IMR-90 (cell line): ENCODE measurements around the gene OR5H15. TPM values are rescaled to one million over a fixed set of nuclear protein-coding genes. Genes with fewer than 3 reads are reported as not detected.

ENCODE experiments used
- ATAC-seq: fragments of 200-7000 bp; cut with Tn5 transposase; 2 replicates; pipeline ENCODE4 v1.9.1; 2020; ENCODE audit warnings: low read depth, mild to moderate bottlenecking, moderate library complexity
- BruUV-seq: library from RNA; stranded (reverse); fragments of 400-500 nt; replicated peaks from 2 replicates; lab custom pipeline; 2021; lab: Mats Ljungman, UMichigan
- CTCF ChIA-PET: fragments of 300-600 bp; formaldehyde crosslinking; extraction: SDS; loops from one replicate; lab custom pipeline; 2021; ENCODE audit warnings: antibody characterized with exemption; lab: Yijun Ruan, JAX
- POLR2A ChIA-PET: fragments of 300-600 bp; sonication (Branson Sonifier 250); formaldehyde crosslinking; loops from one replicate; lab custom pipeline; 2022; ENCODE audit warnings: antibody characterized with exemption; ENCODE audit not compliant: unreplicated experiment; lab: Charles Lee
- DNase-seq: peaks from one replicate; pipeline ENCODE4 v3.0.0; 2013
- H2AFZ ChIP-seq: replicated peaks from 2 replicates; pipeline ENCODE3; 2013; ENCODE audit warnings: low read length, mild to moderate bottlenecking; ENCODE audit not compliant: poor library complexity
- H2AK5ac ChIP-seq: 2 replicates; pipeline ENCODE4 v1.6.1; 2013; ENCODE audit warnings: low read depth, low read length, inconsistent platforms
- H2AK9ac ChIP-seq: replicated peaks from 2 replicates; pipeline ENCODE3; 2013; ENCODE audit warnings: mild to moderate bottlenecking, low read depth, low read length, moderate library complexity; ENCODE audit not compliant: poor library complexity
- H2BK120ac ChIP-seq: 2 replicates; pipeline ENCODE4 v1.6.1; 2013; ENCODE audit warnings: low read depth, low read length, inconsistent platforms
- H2BK15ac ChIP-seq: 3 replicates; pipeline ENCODE4 v1.6.1; 2013; ENCODE audit warnings: low read depth, low read length, inconsistent platforms
- H2BK20ac ChIP-seq: 2 replicates; pipeline ENCODE4 v1.6.1; 2013; ENCODE audit warnings: low read depth, mild to moderate bottlenecking, inconsistent platforms, low read length, moderate library complexity
- H2BK5ac ChIP-seq: 2 replicates; pipeline ENCODE4 v1.6.1; 2013; ENCODE audit warnings: mild to moderate bottlenecking, low read depth, low read length, inconsistent platforms; ENCODE audit not compliant: poor library complexity, severe bottlenecking
- H3K14ac ChIP-seq: replicated peaks from 2 replicates; pipeline ENCODE4 v1.6.1; 2013; ENCODE audit warnings: low read depth, low read length, inconsistent platforms
- H3K18ac ChIP-seq: 2 replicates; pipeline ENCODE4 v1.6.1; 2013; ENCODE audit warnings: low read depth, low read length, control low read depth
- H3K23ac ChIP-seq: 2 replicates; pipeline ENCODE4 v1.6.1; 2013; ENCODE audit warnings: low read depth, low read length, inconsistent platforms
- H3K27ac ChIP-seq: 2 replicates; pipeline ENCODE4 v1.5.1; 2013; ENCODE audit warnings: mild to moderate bottlenecking, control low read depth, low read length; ENCODE audit not compliant: insufficient read depth
- H3K27me3 ChIP-seq: 2 replicates; pipeline ENCODE4 v1.6.1; 2013; ENCODE audit warnings: low read length; ENCODE audit not compliant: control insufficient read depth, insufficient read depth
- H3K36me3 ChIP-seq: 2 replicates; pipeline ENCODE4 v1.6.1; 2013; ENCODE audit warnings: low read length, mixed read lengths; ENCODE audit not compliant: control insufficient read depth, insufficient read depth
- H3K4ac ChIP-seq: 2 replicates; pipeline ENCODE4 v1.6.1; 2013; ENCODE audit warnings: low read depth, low read length, inconsistent platforms
- H3K4me1 ChIP-seq: 2 replicates; pipeline ENCODE4 v1.6.1; 2013; ENCODE audit warnings: low read length, mixed read lengths; ENCODE audit not compliant: control insufficient read depth, insufficient read depth
- H3K4me2 ChIP-seq: 2 replicates; pipeline ENCODE4 v1.6.1; 2013; ENCODE audit warnings: low read depth, mild to moderate bottlenecking, control low read depth, low read length, moderate library complexity
- H3K4me3 ChIP-seq: 2 replicates; pipeline ENCODE4 v1.5.1; 2013; ENCODE audit warnings: low read depth, mild to moderate bottlenecking, control low read depth, low read length, moderate library complexity; ENCODE audit not compliant: insufficient read depth
- H3K56ac ChIP-seq: 2 replicates; pipeline ENCODE4 v1.6.1; 2013; ENCODE audit warnings: low read length, inconsistent platforms; ENCODE audit not compliant: insufficient read depth; ENCODE audit errors: extremely low read depth
- H3K79me1 ChIP-seq, 2 experiments: 2 replicates each; pipeline ENCODE4 v1.6.1; 2013; ENCODE audit warnings: low read length in 2 of 2, inconsistent platforms in 1 of 2, low read depth in 1 of 2
- H3K9ac ChIP-seq: 2 replicates; pipeline ENCODE4 v1.6.1; 2013; ENCODE audit warnings: low read depth, low read length, control low read depth
- H3K9me1 ChIP-seq: 2 replicates; pipeline ENCODE4 v1.6.1; 2013; ENCODE audit warnings: low read length, inconsistent platforms; ENCODE audit not compliant: insufficient read depth
- H3K9me3 ChIP-seq: 2 replicates; pipeline ENCODE4 v1.6.1; 2013; ENCODE audit warnings: low read length; ENCODE audit not compliant: control insufficient read depth, insufficient read depth
- H4K20me1 ChIP-seq: 2 replicates; pipeline ENCODE4 v1.6.1; 2013; ENCODE audit warnings: low read length, inconsistent platforms; ENCODE audit not compliant: insufficient read depth
- H4K5ac ChIP-seq: 2 replicates; pipeline ENCODE4 v1.6.1; 2013; ENCODE audit warnings: mild to moderate bottlenecking, low read depth, low read length, control low read depth
- H4K8ac ChIP-seq, 2 experiments: 2 replicates each; pipeline ENCODE4 v1.6.1; 2013; ENCODE audit warnings: low read depth in 2 of 2, low read length in 2 of 2, control low read depth in 1 of 2, inconsistent platforms in 1 of 2
- H4K91ac ChIP-seq: 2 replicates; pipeline ENCODE4 v1.6.1; 2013; ENCODE audit warnings: low read depth, low read length, inconsistent platforms; ENCODE audit not compliant: insufficient read depth
- BHLHE40 ChIP-seq: fragments of 150-350 bp; IDR thresholded peaks from 2 replicates; pipeline ENCODE4 v1.6.1; 2016; ENCODE audit warnings: mild to moderate bottlenecking, low read depth, low read length
- CHD1 ChIP-seq: IDR thresholded peaks from 2 replicates; pipeline ENCODE4 v1.6.1; 2012; ENCODE audit warnings: low read depth, low read length, improper control_type of control experiment
- FOS ChIP-seq: fragments of 150-350 bp; IDR thresholded peaks from 2 replicates; pipeline ENCODE4 v1.6.1; 2016; ENCODE audit warnings: low read depth, low read length
- MAFK ChIP-seq: IDR thresholded peaks from 2 replicates; pipeline ENCODE4 v1.6.1; 2012; ENCODE audit warnings: low read depth, low read length, improper control_type of control experiment
- MAZ ChIP-seq: IDR thresholded peaks from 2 replicates; pipeline ENCODE4 v1.6.1; 2012; ENCODE audit warnings: low read depth, mild to moderate bottlenecking, low read length, improper control_type of control experiment, moderate library complexity, borderline replicate concordance
- RAD21 ChIP-seq: IDR thresholded peaks from 2 replicates; pipeline ENCODE4 v1.6.1; 2012; ENCODE audit warnings: low read length, improper control_type of control experiment
- RCOR1 ChIP-seq: IDR thresholded peaks from 2 replicates; pipeline ENCODE4 v1.6.1; 2012; ENCODE audit warnings: mild to moderate bottlenecking, low read length, improper control_type of control experiment; ENCODE audit not compliant: insufficient replicate concordance
- RFX5 ChIP-seq: IDR thresholded peaks from 2 replicates; pipeline ENCODE4 v1.8.0; 2012; ENCODE audit warnings: low read depth, mild to moderate bottlenecking, low read length, moderate library complexity
- SMC3 ChIP-seq: fragments of 150-350 bp; IDR thresholded peaks from 2 replicates; pipeline ENCODE4 v1.6.1; 2016; ENCODE audit warnings: low read depth, mild to moderate bottlenecking, antibody characterized with exemption, low read length, moderate library complexity
- WGBS, 2 experiments: methylation state at CpG; one replicate each; pipeline versions ENCODE4 v1.1.5 to v1.1.7; 2013; ENCODE audit warnings: missing lambda C conversion rate in 2 of 2; ENCODE audit not compliant: insufficient read length in 1 of 2; ENCODE audit errors: extremely low coverage in 2 of 2; 5-methylcytosine and 5-hydroxymethylcytosine counted together
- dilution Hi-C: fragments of 300-500 bp; cut with HindIII; formaldehyde crosslinking; loops from one replicate; pipeline ENCODE4 v1.14.3; 2018; ENCODE audit warnings: low sequenced_read_pairs; ENCODE audit not compliant: unreplicated experiment
- in situ Hi-C: fragments of 300-500 bp; cut with MboI; formaldehyde crosslinking; loops from 3 replicates; pipeline ENCODE4 v1.14.3; 2019; ENCODE audit warnings: low sequenced_read_pairs, inconsistent platforms, mixed read lengths
- intact Hi-C: fragments of 100-400 bp; cut with micrococcal nuclease; formaldehyde crosslinking; loops from 2 replicates; pipeline ENCODE4 v1.10.0; 2022
- polyA plus RNA-seq, 3 experiments: library from polyadenylated mRNA; depleted of rRNA; stranded (reverse); fragments of >200 nt; gene quantifications; 2 replicates each; pipeline ENCODE4 v1.2.3, GENCODE V29; 2012; ENCODE audit warnings: low replicate concordance in 1 of 3
- total RNA-seq: library from RNA; depleted of rRNA; stranded (reverse); fragments of >200 nt; gene quantifications from 2 replicates; pipeline ENCODE4 v1.2.3, GENCODE V29; 2012

The OR5H15 gene
- total and polyA plus RNA-seq, 2 of the 4 experiments (the other 2 are of a cell fraction), result not detected

GRCh38 chr3:98199020-98199419 is 32.5 kb downstream of the OR5H15 start:
- H2AK9ac ChIP-seq, result no peak overlapping the region
- dilution Hi-C loops, result no loop called here
- H4K5ac ChIP-seq, result no peak overlapping the region
- ChIA-PET POLR2A (no interaction called here), CTCF (no interaction called here)
- H3K9me3 ChIP-seq, result no peaks in the 10 kb centered on the region
- no peak overlapping the region for H3K18ac ChIP-seq
- H3K79me1 ChIP-seq, result no peaks in the 10 kb centered on the region
- no peak overlapping the region for H4K91ac ChIP-seq
- in situ Hi-C loops, result no loop called here
- no peak overlapping the region for H3K9ac ChIP-seq
- no TSS peak for BruUV-seq
- no peak overlapping the region for H3K4me3 ChIP-seq
- no peak overlapping the region for H3K56ac ChIP-seq
- no peak overlapping the region for H3K4ac ChIP-seq
- no peak overlapping the region for H3K23ac ChIP-seq
- no peaks in the 10 kb centered on the region for H3K36me3 ChIP-seq
- no peak for DNase-seq
- no peaks in the 10 kb centered on the region for H3K9me1 ChIP-seq
- no peak overlapping the region for H2BK15ac ChIP-seq
- no peak overlapping the region for H3K14ac ChIP-seq
- intact Hi-C loops, result no loop called here
- H2AFZ ChIP-seq, result no peak overlapping the region
- no peak overlapping the region for H2AK5ac ChIP-seq
- no peaks in the 10 kb centered on the region for H3K4me1 ChIP-seq
- no peak overlapping the region for H3K4me2 ChIP-seq
- no peak overlapping the region for H2BK5ac ChIP-seq
- no peak overlapping the region for H2BK20ac ChIP-seq
- no peak for ATAC-seq
- TF ChIP-seq RAD21 (no peak), SMC3 (no peak), BHLHE40 (no peak), RFX5 (no peak), MAFK (no peak), RCOR1 (no peak), MAZ (no peak), CHD1 (no peak), FOS (no peak)
- H2BK120ac ChIP-seq, result no peak overlapping the region
- WGBS, 2 experiments, result no CpG with 5 or more reads among the region's 1 CpG
- no peak overlapping the region for H3K27ac ChIP-seq
- no peaks in the 10 kb centered on the region for H4K20me1 ChIP-seq
- no peaks in the 10 kb centered on the region for H3K27me3 ChIP-seq
- no peak overlapping the region for H4K8ac ChIP-seq
